HG03159 (cell line): Measurements from ENCODE around the gene CHORDC1.
A peak's percentile ranks its signal among the peaks of the same experiment; 100 is the strongest.
"Not testable (repeated sequence)": the region's sequence is repeated elsewhere in the genome, so short reads cannot be mapped to it uniquely, and the experiment has no call there.

Experiments used
- ATAC-seq: cut with Tn5 transposase; IDR thresholded peaks from one replicate; pipeline ENCODE4 v1.9.1; 2021; ENCODE audit warnings: mild to moderate bottlenecking, moderate library complexity; ENCODE audit not compliant: unreplicated experiment

Gene CHORDC1

DNA sequence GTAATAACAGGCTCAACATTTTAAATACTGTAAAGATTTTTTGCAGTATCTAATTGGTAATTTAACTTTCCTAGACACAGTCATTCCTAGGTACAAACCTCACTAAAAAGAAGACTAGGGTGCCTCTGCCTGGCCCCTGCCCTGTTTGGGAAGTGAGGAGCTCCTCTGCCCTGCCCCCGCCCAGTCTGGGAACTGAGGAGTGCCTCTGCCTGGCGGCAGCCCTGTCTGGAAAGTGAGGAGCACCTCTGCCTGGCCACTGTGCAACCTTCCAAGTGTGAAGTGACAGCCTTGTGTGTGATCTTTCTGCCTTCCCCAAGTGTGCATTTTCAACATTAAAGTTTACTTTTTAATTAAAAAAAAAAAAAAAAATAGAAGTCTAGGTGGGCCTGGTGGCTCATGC lies 4.2 kb downstream of the CHORDC1 start:
- no peak for ATAC-seq

DNA sequence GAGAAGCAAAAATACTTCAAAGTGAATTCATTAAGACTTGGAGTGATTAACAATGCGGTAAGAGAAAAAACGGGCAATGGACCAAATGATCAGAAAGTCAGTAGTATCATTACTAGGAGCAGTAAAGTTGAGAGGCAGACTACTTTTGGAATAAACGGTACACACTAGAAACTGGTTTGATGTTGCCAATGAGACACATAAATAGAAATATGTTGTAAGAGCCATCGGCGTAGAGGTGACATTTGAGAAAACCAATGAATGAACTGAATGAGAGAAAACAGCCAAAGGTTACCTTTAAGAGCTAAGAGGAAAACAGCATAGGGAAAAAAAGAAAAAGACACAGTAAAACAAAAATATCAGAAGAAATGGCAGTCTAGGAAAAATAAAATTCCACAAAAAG lies 6.2 kb downstream of the CHORDC1 start:
- ATAC-seq: no peak

DNA sequence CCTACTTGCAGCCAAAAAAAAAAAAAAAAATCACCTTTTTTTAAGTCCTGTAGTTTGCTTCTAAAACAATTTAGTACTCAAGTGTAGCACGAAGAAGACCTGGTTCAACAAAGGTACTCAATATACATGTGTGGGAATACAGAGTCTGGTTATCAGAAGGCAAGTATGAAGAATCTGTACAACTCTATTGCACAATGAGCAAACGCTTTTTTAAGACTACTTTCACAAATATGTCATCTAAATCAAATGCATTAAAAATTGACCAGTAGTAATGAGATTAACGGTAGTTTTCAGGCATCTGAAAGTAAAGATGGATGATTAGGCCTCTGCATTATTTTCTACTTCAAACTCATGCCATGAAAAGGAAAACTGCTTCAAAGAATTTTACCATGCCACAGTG lies 9.5 kb downstream of the CHORDC1 start:
- no peak for ATAC-seq

DNA sequence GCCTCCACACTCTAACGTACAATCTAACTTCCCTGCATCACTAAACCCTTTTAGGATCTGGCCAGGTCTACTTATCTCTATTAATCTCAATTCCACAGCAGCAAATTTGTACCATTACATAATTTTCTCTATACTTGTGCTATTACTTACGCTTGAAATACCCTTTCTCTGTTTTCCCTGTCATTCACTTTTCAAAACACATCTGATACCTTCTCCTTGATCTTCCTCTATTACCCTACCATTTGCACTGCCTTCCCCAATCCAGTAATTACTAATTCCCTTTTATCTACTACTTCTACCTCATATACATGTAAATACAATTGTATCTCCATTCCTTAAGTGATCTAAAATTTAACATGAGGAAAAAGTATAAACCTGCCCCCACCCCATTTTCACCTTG lies 14.0 kb downstream of the CHORDC1 start:
- no peak for ATAC-seq

DNA sequence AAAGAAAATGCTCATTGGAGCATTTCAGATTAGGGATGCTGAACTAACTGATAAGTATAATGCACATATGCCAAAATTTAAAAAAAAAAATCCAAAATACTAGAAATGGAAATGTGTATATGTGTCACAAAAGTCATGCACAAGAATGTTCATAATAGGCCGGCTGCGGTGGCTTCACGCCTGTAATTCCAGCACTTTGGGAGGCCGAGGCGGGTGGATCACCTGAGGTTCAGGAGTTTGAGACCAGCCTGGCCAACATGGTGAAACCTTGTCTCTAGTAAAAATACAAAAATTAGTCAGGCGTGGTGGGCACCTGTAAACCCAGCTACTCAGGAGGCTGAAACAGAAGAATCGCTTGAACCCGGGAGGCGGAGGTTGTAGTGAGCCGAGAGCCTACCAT lies 14.9 kb downstream of the CHORDC1 start:
- not testable (repeated sequence) for ATAC-seq

DNA sequence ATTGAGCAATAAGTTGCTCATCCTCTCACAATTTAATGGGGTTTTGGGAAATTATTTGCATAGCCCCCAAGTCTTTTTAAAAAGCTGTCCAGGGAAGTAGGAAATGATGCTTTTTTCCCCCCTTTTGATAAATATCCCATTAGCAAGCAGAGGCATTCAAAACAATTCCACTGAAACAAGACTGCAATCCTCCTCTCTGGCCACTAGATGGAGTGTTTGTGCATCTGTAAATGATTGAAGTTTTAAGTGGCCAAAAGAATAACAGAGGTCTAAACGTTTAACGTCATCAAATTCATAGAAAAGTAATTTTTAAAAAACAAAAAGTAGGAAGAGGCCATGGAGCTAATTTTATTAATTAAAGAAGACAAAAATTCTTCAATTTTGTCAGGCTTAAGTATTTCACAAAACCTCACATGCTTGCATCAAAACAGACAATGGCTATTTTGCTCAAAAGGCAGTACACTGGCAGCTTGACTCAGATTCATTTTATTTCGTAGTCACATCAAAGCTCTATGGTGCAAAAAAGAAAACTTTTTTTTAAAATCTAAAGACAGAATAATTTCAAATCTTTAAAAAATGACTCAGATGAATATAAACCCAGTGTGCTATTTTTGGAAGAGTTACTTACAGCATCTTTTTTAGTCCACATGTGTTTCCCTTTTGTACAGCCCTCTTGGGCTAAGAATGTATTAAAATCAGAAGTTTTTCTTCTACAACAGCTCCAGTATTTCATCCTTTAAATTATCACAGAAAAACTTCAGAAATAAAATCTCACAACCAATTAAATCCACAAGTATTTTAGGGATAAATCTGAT lies 17.8 kb downstream of the CHORDC1 start:
- peak; percentile 86 for ATAC-seq

DNA sequence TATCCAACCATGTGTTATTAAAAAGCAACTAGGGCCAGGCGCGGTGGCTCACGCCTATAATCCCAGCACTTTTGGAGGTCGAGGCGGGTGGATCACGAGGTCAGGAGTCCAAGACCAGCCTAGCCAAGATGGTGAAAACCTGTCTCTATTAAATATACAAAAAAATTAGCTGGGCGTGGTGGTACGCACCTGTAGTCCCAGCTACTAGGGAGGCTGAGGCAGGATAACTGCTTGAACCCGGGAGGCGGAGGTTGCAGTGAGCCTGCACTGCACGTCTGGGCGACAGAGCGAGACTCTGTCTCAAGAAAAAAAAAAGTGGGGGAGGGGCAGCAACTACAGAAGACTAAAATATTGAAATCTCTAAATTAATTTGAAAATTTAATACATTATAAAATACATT lies 18.4 kb downstream of the CHORDC1 start:
- peak; percentile 7 for ATAC-seq

DNA sequence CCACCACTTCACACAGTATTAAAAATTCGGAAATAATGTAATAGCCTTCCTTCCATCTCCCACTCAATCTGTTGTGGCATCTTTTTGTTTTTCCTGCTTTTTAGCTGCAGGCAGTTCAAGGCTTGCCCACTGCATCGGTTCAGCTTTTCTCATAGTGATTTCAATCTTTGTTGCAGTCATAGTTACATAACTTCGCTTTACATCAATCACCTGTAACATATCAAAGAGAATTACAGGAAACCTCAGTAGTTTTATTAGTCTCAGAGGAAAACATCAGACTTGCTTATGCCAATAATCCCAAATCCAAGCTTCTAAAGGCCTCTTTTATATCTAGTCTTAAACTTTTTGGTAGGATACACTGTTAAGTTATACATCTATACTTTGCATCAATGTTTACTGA lies 20.5 kb downstream of the CHORDC1 start:
- no peak for ATAC-seq

DNA sequence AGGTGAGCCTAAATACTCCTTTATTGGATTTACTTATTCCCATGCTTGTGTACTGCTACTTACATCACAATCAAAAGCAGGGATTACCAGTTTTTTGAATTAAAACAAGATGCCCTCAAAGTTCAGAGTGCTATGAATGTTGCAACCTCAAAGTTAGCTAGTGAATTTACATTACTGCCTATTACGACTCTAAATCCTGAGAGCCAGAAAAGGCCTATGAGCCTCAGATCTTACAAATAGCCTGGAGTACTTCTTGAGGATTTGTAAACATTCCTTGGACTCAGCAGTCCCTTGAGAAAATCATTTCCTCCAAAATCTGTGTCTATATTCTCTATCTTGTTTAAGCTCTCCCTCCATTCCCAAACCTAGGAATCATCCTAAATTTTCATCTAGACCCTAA lies 25.5 kb downstream of the CHORDC1 start:
- no peak for ATAC-seq

DNA sequence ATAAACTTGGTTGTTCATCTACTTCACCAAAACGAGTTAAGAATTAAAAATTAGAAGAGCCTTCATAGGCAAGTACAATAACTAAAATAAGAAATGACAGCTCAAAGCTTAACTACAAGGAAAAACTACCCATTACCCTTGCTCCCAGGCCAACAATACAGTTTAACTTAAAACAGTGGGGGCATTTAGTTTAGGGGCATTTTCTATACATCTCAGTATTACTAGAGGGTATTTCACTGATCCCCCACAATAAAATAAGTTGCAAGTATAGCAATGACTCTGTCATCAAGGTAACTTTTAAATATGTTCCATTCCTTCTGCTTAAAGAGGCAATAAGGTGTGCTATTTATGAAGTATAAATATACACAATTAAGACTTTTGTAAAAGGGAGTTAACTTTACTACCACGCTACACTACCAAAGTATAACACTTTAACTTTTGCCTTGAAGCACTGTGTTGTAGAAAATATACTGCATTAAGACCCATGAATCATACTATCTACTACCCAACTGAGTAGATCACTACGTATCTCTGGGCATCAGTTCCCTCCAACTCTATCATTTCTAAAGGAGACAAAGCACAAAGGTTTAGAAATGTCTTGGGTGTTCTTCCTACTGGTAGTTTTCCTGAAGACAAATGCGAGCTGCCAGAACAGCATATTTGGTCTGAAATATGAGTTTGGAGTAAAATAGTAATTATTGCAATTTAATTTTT lies 29.8 kb downstream of the CHORDC1 start:
- ATAC-seq: peak; percentile 56

DNA sequence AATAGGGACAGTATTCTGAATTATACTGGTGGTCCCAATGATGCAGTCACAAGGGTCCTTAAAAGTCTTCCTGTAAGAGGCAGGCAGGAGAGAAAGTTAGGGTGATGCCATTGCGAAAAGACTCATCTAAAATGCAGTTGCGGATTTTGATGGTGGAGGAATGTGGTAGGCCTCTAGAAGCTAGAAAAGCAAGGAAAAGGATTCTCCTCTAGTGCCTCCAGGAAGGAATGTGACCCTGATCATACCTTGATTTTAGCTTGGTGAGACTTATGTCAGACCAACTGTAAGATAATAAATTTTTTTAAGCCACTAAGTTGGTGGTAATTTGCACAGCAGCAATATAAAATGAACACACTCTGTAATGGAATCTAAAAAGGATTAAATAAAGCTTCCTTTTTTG lies 33.8 kb downstream of the CHORDC1 start:
- no peak for ATAC-seq

DNA sequence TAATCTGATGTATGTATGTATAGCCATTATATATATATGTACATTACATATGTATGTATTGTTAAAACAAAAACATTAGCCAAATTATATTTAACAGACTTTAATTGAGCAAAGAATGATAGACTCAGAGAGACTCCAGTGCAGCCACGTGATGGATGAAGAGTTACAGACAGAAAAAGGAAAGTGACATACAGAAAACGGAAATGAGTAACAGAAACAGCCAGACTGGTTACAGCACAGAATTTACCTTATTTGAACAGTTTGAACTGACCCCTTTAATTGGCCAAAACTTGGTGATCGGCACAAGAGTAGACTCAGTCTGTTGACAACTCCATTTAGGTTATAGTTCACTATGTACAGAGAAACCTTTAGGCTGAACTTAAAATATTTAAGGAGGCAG lies 35.0 kb downstream of the CHORDC1 start:
- no peak for ATAC-seq

DNA sequence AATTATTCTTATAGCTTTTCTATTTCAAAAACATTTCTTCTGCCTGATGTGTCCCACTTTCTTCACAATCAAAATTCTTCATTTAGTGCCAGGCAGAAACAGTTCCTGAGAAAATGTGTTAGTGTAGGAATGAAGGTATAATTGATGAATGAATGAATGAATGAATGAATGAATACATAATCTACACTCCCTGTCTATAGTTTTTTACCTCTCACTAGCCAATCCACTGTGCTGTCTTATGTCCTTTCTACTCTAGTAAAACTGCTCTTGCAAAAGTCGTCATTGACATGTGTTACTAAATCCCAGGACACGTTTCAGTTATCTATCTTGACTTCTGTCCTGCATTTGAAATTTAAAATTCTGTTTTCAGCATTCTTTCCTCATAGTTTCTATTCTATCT lies 42.9 kb downstream of the CHORDC1 start:
- ATAC-seq: no peak

DNA sequence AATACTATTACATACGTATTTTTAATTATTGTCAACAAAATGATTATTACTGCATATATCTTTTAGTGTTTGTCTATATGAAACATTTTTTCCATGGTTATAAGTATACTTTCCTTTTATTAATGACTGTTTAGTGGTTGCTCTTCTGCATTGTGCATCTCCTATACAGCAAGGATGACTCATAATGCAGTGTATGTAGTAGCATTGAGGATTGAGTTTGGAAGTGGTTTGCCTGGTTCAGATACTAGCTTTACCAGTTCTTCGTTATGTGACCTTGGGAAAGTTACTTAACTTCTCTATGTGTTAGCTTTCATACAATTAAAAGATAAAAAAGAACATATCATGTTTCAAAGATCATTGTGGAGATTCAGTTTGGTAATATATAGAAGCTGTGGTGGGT lies 44.1 kb downstream of the CHORDC1 start:
- ATAC-seq: no peak

DNA sequence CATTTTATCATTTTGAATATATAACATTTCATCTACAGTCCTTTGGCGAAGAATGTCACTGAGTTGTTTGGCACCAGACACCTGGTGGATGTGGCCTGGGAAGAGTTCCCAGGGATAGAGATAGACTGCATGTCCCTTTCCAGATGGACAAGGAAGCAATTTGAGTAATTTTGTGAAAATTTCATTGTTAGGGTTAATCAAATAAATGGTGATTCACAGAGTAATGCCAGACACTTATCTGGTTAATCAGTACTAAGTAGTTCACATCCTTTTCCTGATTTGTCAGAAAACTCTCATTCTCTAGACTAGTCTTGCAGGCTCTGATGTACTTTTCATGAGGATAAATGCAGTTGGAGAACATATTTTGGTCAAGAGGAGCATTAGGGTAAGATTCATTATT lies 46.8 kb downstream of the CHORDC1 start:
- ATAC-seq: no peak

DNA sequence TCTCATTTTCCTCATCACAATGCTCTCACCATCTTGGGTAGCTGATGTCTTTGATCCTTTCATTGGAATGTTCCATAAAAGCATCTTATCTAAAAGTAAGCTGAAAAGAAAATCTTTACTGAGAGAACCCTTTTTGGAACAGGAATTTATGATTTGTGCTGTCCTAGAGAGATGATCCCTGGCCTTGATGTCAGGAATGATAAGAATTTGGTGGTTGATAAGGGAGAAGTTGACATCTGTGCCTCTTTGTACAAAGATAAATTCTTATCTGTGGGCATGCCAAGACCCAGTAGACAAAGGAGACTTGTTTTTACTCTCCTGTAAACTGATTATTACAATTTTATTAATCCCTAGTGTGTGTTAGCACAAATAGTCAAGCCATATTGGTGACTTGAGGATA lies 51.5 kb downstream of the CHORDC1 start:
- no peak for ATAC-seq

DNA sequence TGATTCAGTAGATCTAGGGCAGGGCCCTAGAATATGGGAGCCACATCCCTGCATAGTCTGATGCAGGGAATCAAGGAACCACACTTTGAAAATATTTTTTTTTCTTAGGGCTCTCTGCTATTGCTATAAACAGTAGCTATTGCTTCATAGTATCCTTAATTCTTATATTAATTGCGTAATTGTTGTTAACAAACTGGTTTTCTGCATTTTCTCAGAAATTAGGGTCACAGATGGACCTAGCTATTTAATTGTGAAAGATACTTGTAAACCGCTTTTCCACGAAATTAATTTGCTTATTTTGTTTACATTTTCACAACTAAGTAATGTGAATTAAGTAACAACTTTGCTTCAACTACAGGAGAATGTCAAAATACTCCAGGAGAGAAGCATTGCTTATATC lies 54.3 kb downstream of the CHORDC1 start:
- no peak for ATAC-seq

DNA sequence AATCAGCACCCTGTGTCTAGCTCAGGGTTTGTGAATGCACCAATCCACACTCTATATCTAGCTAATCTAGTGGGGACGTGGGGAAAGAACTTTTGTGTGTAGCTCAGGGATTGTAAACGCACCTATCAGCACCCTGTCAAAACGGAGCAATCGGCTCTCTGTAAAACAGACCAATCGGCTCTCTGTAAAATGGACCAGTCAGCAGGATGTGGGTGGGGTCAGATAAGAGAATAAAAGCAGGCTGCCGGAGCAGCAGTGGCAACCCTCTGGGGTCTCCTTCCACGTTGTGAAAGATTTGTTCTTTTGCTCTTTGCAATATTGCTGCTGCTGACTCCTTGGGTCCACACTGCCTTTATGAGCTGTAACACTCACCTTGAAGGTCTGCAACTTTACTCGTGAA lies 55.1 kb downstream of the CHORDC1 start:
- ATAC-seq: not testable (repeated sequence)

DNA sequence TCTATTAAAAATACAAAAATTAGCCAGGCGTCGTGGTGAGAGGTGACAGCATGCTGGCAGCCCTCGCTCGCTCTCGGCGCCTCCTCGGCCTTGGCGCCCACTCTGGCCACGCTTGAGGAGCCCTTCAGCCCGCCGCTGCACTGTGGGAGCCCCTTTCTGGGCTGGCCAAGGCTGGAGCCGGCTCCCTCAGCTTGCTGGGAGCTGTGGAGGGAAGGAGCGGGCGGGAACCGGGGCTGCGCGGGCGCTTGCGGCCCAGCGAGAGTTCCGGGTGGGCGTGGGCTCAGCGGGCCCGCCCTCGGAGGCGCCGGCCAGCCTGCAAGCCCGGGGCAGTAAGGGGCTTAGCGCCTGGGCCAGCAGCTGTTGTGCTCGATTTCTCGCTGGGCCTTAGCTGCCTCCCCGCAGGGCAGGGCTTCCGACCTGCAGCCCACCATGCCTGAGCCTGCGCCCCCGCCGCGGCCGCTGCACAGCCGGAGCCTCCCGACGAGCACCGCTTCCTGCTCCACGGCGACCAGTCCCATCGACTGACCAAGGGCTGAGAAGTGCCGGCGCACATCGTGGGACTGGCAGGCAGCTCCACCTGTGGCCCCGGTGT lies 55.8 kb downstream of the CHORDC1 start:
- not testable (repeated sequence) for ATAC-seq
